Natural killer cell (primary cell): ENCODE measurements around the gene ZC3H4. TPM values are rescaled to one million over a fixed set of nuclear protein-coding genes. Genes with fewer than 3 reads are reported as not detected.

ENCODE experiments used
- ATAC-seq, 3 donors: fragments of 150-1000 bp in 2 of 3; fragments of 200-7000 bp in 1 of 3; cut with Tn5 transposase; 1 replicate in 1 of 3; 2 replicates in 2 of 3; pipeline ENCODE4 v1.10.0; 2021; ENCODE audit warnings: mild to moderate bottlenecking in 2 of 3, moderate library complexity in 2 of 3
- DNase-seq, 2 donors: peaks; one replicate each; pipeline versions ENCODE4 v3.0.0 to v3.0.0-alpha.2; 2013 to 2021; ENCODE audit warnings: mixed read lengths in 1 of 2
- H3K27ac ChIP-seq: one replicate; pipeline ENCODE4 v1.5.1; 2013; ENCODE audit warnings: mild to moderate bottlenecking, low read length
- H3K27me3 ChIP-seq: one replicate; pipeline ENCODE4 v1.6.1; 2013; ENCODE audit warnings: low read length; ENCODE audit not compliant: control insufficient read depth, insufficient read depth
- H3K36me3 ChIP-seq: one replicate; pipeline ENCODE4 v1.6.1; 2013; ENCODE audit warnings: low read length; ENCODE audit not compliant: control insufficient read depth, insufficient read depth
- H3K4me1 ChIP-seq: one replicate; pipeline ENCODE4 v1.6.1; 2013; ENCODE audit warnings: low read length; ENCODE audit not compliant: control insufficient read depth, insufficient read depth
- H3K4me3 ChIP-seq: one replicate; pipeline ENCODE4 v1.5.1; 2013; ENCODE audit warnings: low read length
- H3K9me3 ChIP-seq: one replicate; pipeline ENCODE4 v1.6.1; 2013; ENCODE audit warnings: low read length; ENCODE audit not compliant: control insufficient read depth, insufficient read depth
- H3K27ac Mint-ChIP-seq, 2 donors: one replicate each; pipeline ENCODE4 v1.8.0; 2022; ENCODE audit warnings: mild to moderate bottlenecking in 2 of 2, mixed read lengths in 2 of 2, moderate library complexity in 1 of 2
- H3K27me3 Mint-ChIP-seq, 2 donors: one replicate each; pipeline ENCODE4 v1.8.0; 2022; ENCODE audit warnings: low read depth in 2 of 2, mixed read lengths in 2 of 2
- H3K36me3 Mint-ChIP-seq: one replicate; pipeline ENCODE4 v1.8.0; 2022; ENCODE audit warnings: mixed read lengths
- H3K4me1 Mint-ChIP-seq, 2 donors: one replicate each; pipeline ENCODE4 v1.8.0; 2022; ENCODE audit warnings: mixed read lengths in 2 of 2
- H3K4me3 Mint-ChIP-seq: one replicate; pipeline ENCODE4 v1.8.0; 2022; ENCODE audit warnings: mild to moderate bottlenecking, moderate library complexity, mixed read lengths
- H3K9me3 Mint-ChIP-seq, 2 donors: one replicate each; pipeline ENCODE4 v1.8.0; 2022; ENCODE audit warnings: mixed read lengths in 2 of 2
- CTCF ChIP-seq: fragments of 200-600 bp; IDR thresholded peaks from one replicate; pipeline ENCODE4 v1.8.0; 2022; ENCODE audit warnings: antibody characterized with exemption
- WGBS: methylation state at CpG from one replicate; pipeline ENCODE4 v1.1.7; 2013; ENCODE audit warnings: missing lambda C conversion rate; ENCODE audit not compliant: insufficient coverage; 5-methylcytosine and 5-hydroxymethylcytosine counted together
- intact Hi-C: fragments of 100-400 bp; cut with micrococcal nuclease; formaldehyde crosslinking; loops from one replicate; pipeline ENCODE4 v1.14.2; 2022
- total RNA-seq, 4 donors: library from RNA; stranded (reverse); fragments of 120-200 nt in 1 of 4; gene quantifications; one replicate each; pipeline versions ENCODE4 v1.2.3 to v1.2.4, GENCODE V29; 2013 to 2022

The ZC3H4 gene
- total RNA-seq, 3 donors from 2014 or later (not counting 1 experiment from before 2014, with no cell fraction given), result 71.2 to 75.3 (median 73.3) TPM

GRCh38 chr19:47073574-47073973 is 40.0 kb downstream of the ZC3H4 start:
- H3K9me3 ChIP-seq, result no peaks in the 10 kb centered on the region
- no peak overlapping the region for H3K27ac ChIP-seq
- DNase-seq (no peak), ATAC-seq (no peak)
- no peak overlapping the region for H3K4me3 Mint-ChIP-seq
- H3K27me3 ChIP-seq, result no peaks in the 10 kb centered on the region
- H3K27me3 Mint-ChIP-seq, result no peaks in the 10 kb centered on the region
- peak overlapping the region in 1 of 2 donors; percentile 45 for H3K27ac Mint-ChIP-seq
- no peaks in the 10 kb centered on the region for H3K9me3 Mint-ChIP-seq
- WGBS, result 98% methylated on average over 10 of the region's 10 CpGs
- H3K4me1 ChIP-seq, result peaks cover 10% of the 10 kb centered on the region
- no peaks in the 10 kb centered on the region for H3K36me3 Mint-ChIP-seq
- H3K36me3 ChIP-seq, result peaks cover 69% of the 10 kb centered on the region
- TF ChIP-seq CTCF, result no peak
- no peak overlapping the region for H3K4me3 ChIP-seq
- H3K4me1 Mint-ChIP-seq, result peaks cover 12 to 26% of the 10 kb centered on the region in 2 donors
- intact Hi-C loops, result no loop called here

DNA sequence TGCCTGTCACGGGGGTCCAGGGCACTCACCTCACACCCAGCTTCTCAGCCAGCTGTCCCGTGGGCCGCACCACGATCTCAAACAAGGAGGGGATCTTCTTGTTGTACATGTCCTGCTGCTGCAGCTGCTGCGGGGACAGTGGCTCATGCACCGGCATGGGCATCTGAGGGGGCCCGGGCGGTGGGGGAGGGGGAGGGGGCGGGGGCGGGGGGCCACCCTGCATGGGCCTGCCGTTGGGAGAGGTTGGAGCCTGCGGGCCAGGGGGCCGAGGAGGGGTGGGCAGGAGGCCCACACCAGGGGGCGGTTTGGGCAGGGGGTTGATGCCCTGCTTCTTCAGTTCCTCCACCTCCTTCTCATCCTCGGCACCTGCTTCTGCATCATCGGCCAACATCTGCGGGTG is 41.3 kb downstream of the ZC3H4 start:
- no peak overlapping the region for H3K4me3 Mint-ChIP-seq
- ATAC-seq, result no peak
- H3K4me3 ChIP-seq, result no peak overlapping the region

GRCh38 chr19:47071731-47072130 is 41.8 kb downstream of the ZC3H4 start:
- Histone ChIP-seq H3K27me3 (no peaks in the 10 kb centered on the region), H3K4me3 (no peak overlapping the region), H3K9me3 (no peaks in the 10 kb centered on the region), H3K4me1 (peaks cover 10% of the 10 kb centered on the region), H3K36me3 (peaks cover 76% of the 10 kb centered on the region), H3K27ac (no peak overlapping the region)
- TF ChIP-seq CTCF, result no peak
- Mint-ChIP-seq H3K4me1 (peaks cover 12 to 26% of the 10 kb centered on the region in 2 donors), H3K36me3 (no peaks in the 10 kb centered on the region), H3K4me3 (no peak overlapping the region), H3K27me3 (no peaks in the 10 kb centered on the region), H3K27ac (no peak overlapping the region), H3K9me3 (no peaks in the 10 kb centered on the region)
- DNase-seq (no peak), ATAC-seq (no peak)
- WGBS, result 99% methylated on average over 12 of the region's 12 CpGs
- intact Hi-C loops, result no loop called here

More for the DNA sequence above, 41.3 kb downstream of the ZC3H4 start:
- Mint-ChIP-seq H3K9me3 (no peaks in the 10 kb centered on the region), H3K27ac (no peak overlapping the region), H3K27me3 (no peaks in the 10 kb centered on the region), H3K36me3 (no peaks in the 10 kb centered on the region), H3K4me1 (peaks cover 12 to 26% of the 10 kb centered on the region in 2 donors)
- no peak for TF ChIP-seq CTCF
- H3K9me3 ChIP-seq, result no peaks in the 10 kb centered on the region
- H3K36me3 ChIP-seq, result peaks cover 75% of the 10 kb centered on the region
- H3K27me3 ChIP-seq, result no peaks in the 10 kb centered on the region
- H3K27ac ChIP-seq, result no peak overlapping the region
- intact Hi-C loops, result no loop called here
- H3K4me1 ChIP-seq, result peaks cover 10% of the 10 kb centered on the region
- DNase-seq, result no peak
- WGBS, result 98% methylated on average over 12 of the region's 17 CpGs

DNA sequence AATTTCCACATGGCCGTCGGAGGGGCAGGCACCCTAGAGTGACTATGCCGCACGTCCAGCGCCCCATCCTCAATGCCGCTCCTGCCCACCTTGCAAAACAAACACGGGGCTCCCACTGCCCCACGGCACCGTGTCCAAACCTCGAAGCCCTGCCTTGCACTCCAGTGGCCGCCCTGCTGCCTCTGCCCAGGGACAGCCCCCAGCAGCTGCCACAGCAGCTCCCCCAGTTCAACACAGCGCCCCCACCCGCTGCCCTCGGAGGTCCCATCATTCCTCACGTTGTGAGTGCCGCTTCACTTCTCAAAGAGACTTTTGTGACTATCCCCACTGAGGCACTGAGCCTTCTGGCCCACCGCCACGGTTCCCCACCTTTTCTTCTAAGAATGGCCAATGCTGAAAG is 42.8 kb downstream of the ZC3H4 start:
- H3K9me3 Mint-ChIP-seq, result no peaks in the 10 kb centered on the region
- peaks cover 7 to 26% of the 10 kb centered on the region in 2 donors for H3K4me1 Mint-ChIP-seq
- no peaks in the 10 kb centered on the region for H3K36me3 Mint-ChIP-seq
- Histone ChIP-seq H3K4me1 (peaks cover 10% of the 10 kb centered on the region), H3K27ac (no peak overlapping the region), H3K27me3 (no peaks in the 10 kb centered on the region), H3K36me3 (peaks cover 73% of the 10 kb centered on the region), H3K4me3 (no peak overlapping the region), H3K9me3 (no peaks in the 10 kb centered on the region)
- DNase-seq (no peak), ATAC-seq (no peak)
- peak overlapping the region in 1 of 2 donors; percentile 64 for H3K27ac Mint-ChIP-seq
- TF ChIP-seq CTCF, result no peak
- 97% methylated on average over 18 of the region's 18 CpGs for WGBS
- intact Hi-C loops, result no loop called here
- no peak overlapping the region for H3K4me3 Mint-ChIP-seq
- no peaks in the 10 kb centered on the region for H3K27me3 Mint-ChIP-seq
